HEK293T (cell line): ENCODE data around the gene IGSF21.

Source experiments
- BHLHE40 ChIP-seq: fragments of 450-650 bp; IDR thresholded peaks from 2 replicates; pipeline ENCODE4 v1.6.1; 2016; ENCODE audit warnings: mild to moderate bottlenecking, moderate library complexity, borderline replicate concordance
- ELF4 ChIP-seq: fragments of 450-650 bp; IDR thresholded peaks from 2 replicates; pipeline ENCODE4 v1.6.1; 2017; ENCODE audit warnings: antibody characterized with exemption
- FOXK2 ChIP-seq: fragments of 450-650 bp; IDR thresholded peaks from 2 replicates; pipeline ENCODE4 v1.6.1; 2016; ENCODE audit warnings: mild to moderate bottlenecking
- FOXM1 ChIP-seq: fragments of 450-650 bp; IDR thresholded peaks from 2 replicates; pipeline ENCODE4 v1.6.1; 2017; ENCODE audit warnings: mild to moderate bottlenecking, borderline replicate concordance
- HDGF ChIP-seq: fragments of 450-650 bp; IDR thresholded peaks from 2 replicates; pipeline ENCODE4 v1.6.1; 2017; ENCODE audit warnings: antibody characterized with exemption, borderline replicate concordance
- L3MBTL2 ChIP-seq: fragments of 450-650 bp; conservative IDR thresholded peaks from 2 replicates; pipeline ENCODE4 v1.6.1; 2016; ENCODE audit warnings: mild to moderate bottlenecking
- LEF1 ChIP-seq: fragments of 450-650 bp; IDR thresholded peaks from 2 replicates; pipeline ENCODE4 v1.6.1; 2017; ENCODE audit warnings: mild to moderate bottlenecking, borderline replicate concordance
- NFRKB ChIP-seq: fragments of 450-650 bp; IDR thresholded peaks from 2 replicates; pipeline ENCODE4 v1.6.1; 2016; ENCODE audit warnings: mild to moderate bottlenecking, moderate library complexity
- PKNOX1 ChIP-seq: fragments of 450-650 bp; IDR thresholded peaks from 2 replicates; pipeline ENCODE4 v1.6.1; 2016
- SP1 ChIP-seq: fragments of 450-650 bp; IDR thresholded peaks from 2 replicates; pipeline ENCODE4 v1.6.1; 2017
- SUZ12 ChIP-seq: fragments of 450-650 bp; IDR thresholded peaks from 2 replicates; pipeline ENCODE4 v1.6.1; 2016; ENCODE audit warnings: mild to moderate bottlenecking
- TARDBP ChIP-seq: fragments of 450-650 bp; IDR thresholded peaks from 2 replicates; pipeline ENCODE4 v1.6.1; 2016
- ZNF384 ChIP-seq: fragments of 450-650 bp; IDR thresholded peaks from 2 replicates; pipeline ENCODE4 v1.6.1; 2016

GRCh38 chr1:18398791-18399530 lies 291.4 kb downstream of the IGSF21 start:
- no peak for TF ChIP-seq BHLHE40
- no peak for TF ChIP-seq FOXM1
- no peak for TF ChIP-seq L3MBTL2
- no peak for TF ChIP-seq SP1
- TF ChIP-seq ZNF384: no peak
- no peak for TF ChIP-seq ELF4
- TF ChIP-seq HDGF: no peak
- no peak for TF ChIP-seq PKNOX1
- TF ChIP-seq FOXK2: no peak
- no peak for TF ChIP-seq NFRKB
- TF ChIP-seq LEF1: no peak
- no peak for TF ChIP-seq TARDBP
- TF ChIP-seq SUZ12: no peak
